K562 (cell line): ENCODE measurements around the gene YTHDF1.

Experiments used
- ARID2 ChIP-seq: fragments of 450-650 bp; IDR thresholded peaks from 2 replicates; pipeline ENCODE4 v1.6.1; 2017; ENCODE audit warnings: antibody characterized with exemption, mild to moderate bottlenecking
- CTCF ChIP-seq, 3 experiments: IDR thresholded peaks in 2 of 3; conservative IDR thresholded peaks in 1 of 3; 2 replicates each; pipeline ENCODE4 v1.5.1; 2011 to 2012; ENCODE audit warnings: low read length in 3 of 3, mild to moderate bottlenecking in 3 of 3, control low read depth in 2 of 3, improper control_type of control experiment in 1 of 3, inconsistent platforms in 1 of 3, low read depth in 1 of 3, mixed read lengths in 1 of 3, moderate library complexity in 1 of 3; ENCODE audit not compliant: insufficient read depth in 2 of 3
- HDAC6 ChIP-seq: IDR thresholded peaks from 2 replicates; pipeline ENCODE4 v1.6.1; 2012; ENCODE audit warnings: low read depth, mild to moderate bottlenecking, control low read depth, inconsistent platforms, low read length, moderate library complexity
- SMARCB1 ChIP-seq: IDR thresholded peaks from 2 replicates; pipeline ENCODE4 v1.6.1; 2011; ENCODE audit warnings: improper control_type of control experiment, low read depth; ENCODE audit not compliant: insufficient read length
- STAT5A ChIP-seq: IDR thresholded peaks from 2 replicates; pipeline ENCODE4 v1.6.1; 2012; ENCODE audit warnings: low read length, inconsistent platforms, borderline replicate concordance
- ZNF384 ChIP-seq: IDR thresholded peaks from 2 replicates; pipeline ENCODE4 v1.6.1; 2012; ENCODE audit warnings: low read depth, low read length, improper control_type of control experiment

DNA sequence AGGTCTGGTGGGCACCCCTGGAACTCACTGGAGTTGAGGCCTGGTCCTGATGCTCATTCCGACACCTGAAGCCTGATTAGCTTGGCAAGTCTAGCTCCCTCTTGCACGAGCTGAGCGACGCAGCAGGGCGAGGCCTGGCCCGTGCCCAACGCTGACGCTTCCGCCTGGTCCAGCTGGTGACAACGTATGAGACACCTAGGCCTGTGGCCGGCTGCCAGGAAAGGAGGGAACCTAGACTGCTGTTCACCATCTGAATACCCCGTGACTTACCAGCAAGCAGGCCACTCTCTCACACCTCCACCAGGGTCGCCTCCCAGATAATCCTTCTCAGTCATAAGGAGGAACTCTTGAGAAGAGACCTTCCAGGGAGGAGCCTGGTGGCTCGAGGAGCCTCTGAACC lies 24.5 kb downstream of the YTHDF1 start:
- no peak for TF ChIP-seq CTCF (IDR thresholded peaks at IDR 0.05 in 2 of 3, conservative IDR thresholded peaks at IDR 0.05 in 1 of 3; ENCODE audit: insufficient read depth in 2 of 3, low read depth in 1 of 3, low read length in 3 of 3)
- no peak for TF ChIP-seq ZNF384
- TF ChIP-seq HDAC6: no peak
- TF ChIP-seq SMARCB1: no peak
- no peak for TF ChIP-seq ARID2
- TF ChIP-seq STAT5A: no peak
